Measurements from ENCODE around the gene CCSAP. TPM values are rescaled to one million over a fixed set of nuclear protein-coding genes. Genes with fewer than 3 reads are reported as not detected.

CCSAP gene
- total RNA-seq, 1 experiment from 2014 or later = 8.6 TPM

DNA sequence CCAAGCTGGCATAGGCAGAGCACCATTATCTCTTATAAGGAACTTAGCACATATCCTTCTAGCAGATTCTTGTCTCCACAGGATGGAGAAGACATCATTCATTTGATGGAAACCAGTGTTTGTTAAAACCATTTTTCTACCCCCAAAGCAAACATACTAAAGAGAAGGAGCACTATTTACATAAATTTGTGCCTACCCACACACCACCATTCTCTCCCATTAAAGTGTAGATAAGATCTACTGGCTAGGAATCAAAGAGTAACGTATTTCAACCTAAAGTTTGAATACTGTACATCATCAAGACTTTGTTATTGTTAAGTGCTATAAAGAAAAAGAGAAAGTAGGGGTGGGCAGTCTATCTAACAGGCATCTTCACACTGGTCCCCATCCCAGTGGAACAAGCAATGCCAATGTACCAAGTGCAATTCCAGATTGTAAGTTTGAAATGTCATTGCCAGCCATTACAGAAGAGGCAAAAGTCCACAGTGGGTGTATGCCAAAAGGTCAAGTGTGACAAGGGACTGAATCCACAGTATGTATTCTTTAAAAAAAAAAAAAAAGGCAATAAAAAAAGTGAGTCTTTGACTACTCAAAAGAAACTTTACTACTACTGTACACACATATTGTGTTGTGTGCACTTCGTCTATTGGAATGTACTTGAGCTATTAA, 18.8 kb downstream of the CCSAP start (continued):
- TF ChIP-seq, protein P1, sequence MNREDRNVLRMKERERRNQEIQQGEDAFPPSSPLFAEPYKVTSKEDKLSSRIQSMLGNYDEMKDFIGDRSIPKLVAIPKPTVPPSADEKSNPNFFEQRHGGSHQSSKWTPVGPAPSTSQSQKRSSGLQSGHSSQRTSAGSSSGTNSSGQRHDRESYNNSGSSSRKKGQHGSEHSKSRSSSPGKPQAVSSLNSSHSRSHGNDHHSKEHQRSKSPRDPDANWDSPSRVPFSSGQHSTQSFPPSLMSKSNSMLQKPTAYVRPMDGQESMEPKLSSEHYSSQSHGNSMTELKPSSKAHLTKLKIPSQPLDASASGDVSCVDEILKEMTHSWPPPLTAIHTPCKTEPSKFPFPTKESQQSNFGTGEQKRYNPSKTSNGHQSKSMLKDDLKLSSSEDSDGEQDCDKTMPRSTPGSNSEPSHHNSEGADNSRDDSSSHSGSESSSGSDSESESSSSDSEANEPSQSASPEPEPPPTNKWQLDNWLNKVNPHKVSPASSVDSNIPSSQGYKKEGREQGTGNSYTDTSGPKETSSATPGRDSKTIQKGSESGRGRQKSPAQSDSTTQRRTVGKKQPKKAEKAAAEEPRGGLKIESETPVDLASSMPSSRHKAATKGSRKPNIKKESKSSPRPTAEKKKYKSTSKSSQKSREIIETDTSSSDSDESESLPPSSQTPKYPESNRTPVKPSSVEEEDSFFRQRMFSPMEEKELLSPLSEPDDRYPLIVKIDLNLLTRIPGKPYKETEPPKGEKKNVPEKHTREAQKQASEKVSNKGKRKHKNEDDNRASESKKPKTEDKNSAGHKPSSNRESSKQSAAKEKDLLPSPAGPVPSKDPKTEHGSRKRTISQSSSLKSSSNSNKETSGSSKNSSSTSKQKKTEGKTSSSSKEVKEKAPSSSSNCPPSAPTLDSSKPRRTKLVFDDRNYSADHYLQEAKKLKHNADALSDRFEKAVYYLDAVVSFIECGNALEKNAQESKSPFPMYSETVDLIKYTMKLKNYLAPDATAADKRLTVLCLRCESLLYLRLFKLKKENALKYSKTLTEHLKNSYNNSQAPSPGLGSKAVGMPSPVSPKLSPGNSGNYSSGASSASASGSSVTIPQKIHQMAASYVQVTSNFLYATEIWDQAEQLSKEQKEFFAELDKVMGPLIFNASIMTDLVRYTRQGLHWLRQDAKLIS (CRISPR knock-in tag; IDR thresholded peaks at IDR 0.05; ENCODE audit: borderline replicate concordance) = no peak
- TF ChIP-seq ZNF232 (CRISPR knock-in tag; IDR thresholded peaks at IDR 0.05) (no peak), GABPB1 (CRISPR knock-in tag; IDR thresholded peaks at IDR 0.05) (no peak), TCF7 (CRISPR knock-in tag; IDR thresholded peaks at IDR 0.05; ENCODE audit: low read depth) (no peak)
- TF ChIP-seq, protein P2, sequence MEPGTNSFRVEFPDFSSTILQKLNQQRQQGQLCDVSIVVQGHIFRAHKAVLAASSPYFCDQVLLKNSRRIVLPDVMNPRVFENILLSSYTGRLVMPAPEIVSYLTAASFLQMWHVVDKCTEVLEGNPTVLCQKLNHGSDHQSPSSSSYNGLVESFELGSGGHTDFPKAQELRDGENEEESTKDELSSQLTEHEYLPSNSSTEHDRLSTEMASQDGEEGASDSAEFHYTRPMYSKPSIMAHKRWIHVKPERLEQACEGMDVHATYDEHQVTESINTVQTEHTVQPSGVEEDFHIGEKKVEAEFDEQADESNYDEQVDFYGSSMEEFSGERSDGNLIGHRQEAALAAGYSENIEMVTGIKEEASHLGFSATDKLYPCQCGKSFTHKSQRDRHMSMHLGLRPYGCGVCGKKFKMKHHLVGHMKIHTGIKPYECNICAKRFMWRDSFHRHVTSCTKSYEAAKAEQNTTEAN (CRISPR knock-in tag; IDR thresholded peaks at IDR 0.05) = no peak
- TF ChIP-seq, protein P3, sequence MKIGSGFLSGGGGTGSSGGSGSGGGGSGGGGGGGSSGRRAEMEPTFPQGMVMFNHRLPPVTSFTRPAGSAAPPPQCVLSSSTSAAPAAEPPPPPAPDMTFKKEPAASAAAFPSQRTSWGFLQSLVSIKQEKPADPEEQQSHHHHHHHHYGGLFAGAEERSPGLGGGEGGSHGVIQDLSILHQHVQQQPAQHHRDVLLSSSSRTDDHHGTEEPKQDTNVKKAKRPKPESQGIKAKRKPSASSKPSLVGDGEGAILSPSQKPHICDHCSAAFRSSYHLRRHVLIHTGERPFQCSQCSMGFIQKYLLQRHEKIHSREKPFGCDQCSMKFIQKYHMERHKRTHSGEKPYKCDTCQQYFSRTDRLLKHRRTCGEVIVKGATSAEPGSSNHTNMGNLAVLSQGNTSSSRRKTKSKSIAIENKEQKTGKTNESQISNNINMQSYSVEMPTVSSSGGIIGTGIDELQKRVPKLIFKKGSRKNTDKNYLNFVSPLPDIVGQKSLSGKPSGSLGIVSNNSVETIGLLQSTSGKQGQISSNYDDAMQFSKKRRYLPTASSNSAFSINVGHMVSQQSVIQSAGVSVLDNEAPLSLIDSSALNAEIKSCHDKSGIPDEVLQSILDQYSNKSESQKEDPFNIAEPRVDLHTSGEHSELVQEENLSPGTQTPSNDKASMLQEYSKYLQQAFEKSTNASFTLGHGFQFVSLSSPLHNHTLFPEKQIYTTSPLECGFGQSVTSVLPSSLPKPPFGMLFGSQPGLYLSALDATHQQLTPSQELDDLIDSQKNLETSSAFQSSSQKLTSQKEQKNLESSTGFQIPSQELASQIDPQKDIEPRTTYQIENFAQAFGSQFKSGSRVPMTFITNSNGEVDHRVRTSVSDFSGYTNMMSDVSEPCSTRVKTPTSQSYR (CRISPR knock-in tag; IDR thresholded peaks at IDR 0.05) = no peak

- Mint-ChIP-seq H3K27me3 (ENCODE audit: low read depth) (no peaks in the 10 kb centered on the region), H3K27ac (peak overlapping the region; percentile 22), H3K4me3 (no peak overlapping the region), H3K9me3 (no peaks in the 10 kb centered on the region), H3K4me1 (peaks cover 9% of the 10 kb centered on the region), H3K36me3 (peaks cover 20% of the 10 kb centered on the region)
- ATAC-seq = no peak
- TF ChIP-seq, protein P4, sequence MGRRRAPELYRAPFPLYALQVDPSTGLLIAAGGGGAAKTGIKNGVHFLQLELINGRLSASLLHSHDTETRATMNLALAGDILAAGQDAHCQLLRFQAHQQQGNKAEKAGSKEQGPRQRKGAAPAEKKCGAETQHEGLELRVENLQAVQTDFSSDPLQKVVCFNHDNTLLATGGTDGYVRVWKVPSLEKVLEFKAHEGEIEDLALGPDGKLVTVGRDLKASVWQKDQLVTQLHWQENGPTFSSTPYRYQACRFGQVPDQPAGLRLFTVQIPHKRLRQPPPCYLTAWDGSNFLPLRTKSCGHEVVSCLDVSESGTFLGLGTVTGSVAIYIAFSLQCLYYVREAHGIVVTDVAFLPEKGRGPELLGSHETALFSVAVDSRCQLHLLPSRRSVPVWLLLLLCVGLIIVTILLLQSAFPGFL (CRISPR knock-in tag; IDR thresholded peaks at IDR 0.05; ENCODE audit: borderline replicate concordance) = no peak
- no peak for TF ChIP-seq TEAD4 (CRISPR knock-in tag; IDR thresholded peaks at IDR 0.05)
- TF ChIP-seq, protein P3 (CRISPR knock-in tag; IDR thresholded peaks at IDR 0.05) = no peak
- no peak for TF ChIP-seq ZNF396 (CRISPR knock-in tag; IDR thresholded peaks at IDR 0.05; ENCODE audit: borderline replicate concordance)
- no peak for TF ChIP-seq USF1 (CRISPR knock-in tag; IDR thresholded peaks at IDR 0.05)
- no peak for TF ChIP-seq ZNF671 (CRISPR knock-in tag; IDR thresholded peaks at IDR 0.05)
- TF ChIP-seq OVOL2 (CRISPR knock-in tag; IDR thresholded peaks at IDR 0.05; ENCODE audit: borderline replicate concordance) = no peak
- TF ChIP-seq, protein P5, sequence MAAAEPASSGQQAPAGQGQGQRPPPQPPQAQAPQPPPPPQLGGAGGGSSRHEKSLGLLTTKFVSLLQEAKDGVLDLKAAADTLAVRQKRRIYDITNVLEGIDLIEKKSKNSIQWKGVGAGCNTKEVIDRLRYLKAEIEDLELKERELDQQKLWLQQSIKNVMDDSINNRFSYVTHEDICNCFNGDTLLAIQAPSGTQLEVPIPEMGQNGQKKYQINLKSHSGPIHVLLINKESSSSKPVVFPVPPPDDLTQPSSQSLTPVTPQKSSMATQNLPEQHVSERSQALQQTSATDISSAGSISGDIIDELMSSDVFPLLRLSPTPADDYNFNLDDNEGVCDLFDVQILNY (CRISPR knock-in tag; IDR thresholded peaks at IDR 0.05) = no peak
- no peak for TF ChIP-seq ZBTB21 (CRISPR knock-in tag; IDR thresholded peaks at IDR 0.05; ENCODE audit: borderline replicate concordance)
- no peak for TF ChIP-seq TCF7 (CRISPR knock-in tag; IDR thresholded peaks at IDR 0.05; ENCODE audit: low read depth)
- TF ChIP-seq, protein P6, sequence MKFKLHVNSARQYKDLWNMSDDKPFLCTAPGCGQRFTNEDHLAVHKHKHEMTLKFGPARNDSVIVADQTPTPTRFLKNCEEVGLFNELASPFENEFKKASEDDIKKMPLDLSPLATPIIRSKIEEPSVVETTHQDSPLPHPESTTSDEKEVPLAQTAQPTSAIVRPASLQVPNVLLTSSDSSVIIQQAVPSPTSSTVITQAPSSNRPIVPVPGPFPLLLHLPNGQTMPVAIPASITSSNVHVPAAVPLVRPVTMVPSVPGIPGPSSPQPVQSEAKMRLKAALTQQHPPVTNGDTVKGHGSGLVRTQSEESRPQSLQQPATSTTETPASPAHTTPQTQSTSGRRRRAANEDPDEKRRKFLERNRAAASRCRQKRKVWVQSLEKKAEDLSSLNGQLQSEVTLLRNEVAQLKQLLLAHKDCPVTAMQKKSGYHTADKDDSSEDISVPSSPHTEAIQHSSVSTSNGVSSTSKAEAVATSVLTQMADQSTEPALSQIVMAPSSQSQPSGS (CRISPR knock-in tag; IDR thresholded peaks at IDR 0.05; ENCODE audit: borderline replicate concordance, low read depth) = no peak
- no peak for TF ChIP-seq KAT7 (CRISPR knock-in tag; IDR thresholded peaks at IDR 0.05; ENCODE audit: borderline replicate concordance)
- TF ChIP-seq EMX1 (CRISPR knock-in tag; IDR thresholded peaks at IDR 0.05) = no peak
- no peak for TF ChIP-seq SP1 (CRISPR knock-in tag; conservative IDR thresholded peaks at IDR 0.05)
- no peak for TF ChIP-seq ATF1 (CRISPR knock-in tag; IDR thresholded peaks at IDR 0.05)
- DNase-seq (ENCODE audit: low spot score) = no peak
- ChIA-PET CTCF (interaction anchor here (1.3 kb wide), 1 partner anchor 65 kb away, joined by 3 read pairs; no protein-coding TSS in a partner anchor), POLR2A (no interaction called here)
These were observed 19.6 kb downstream of the CCSAP start for GRCh38 chr1:229323201-229323600.
